ENCODE results near the gene KCNH1.

The KCNH1 gene

GRCh38 chr1:210770396-210770984 lies 363.5 kb downstream of the KCNH1 start:
- Histone ChIP-seq H3K4me3 (ENCODE audit: low read depth in 1 of 2, low read length in 2 of 2) (no peak overlapping the region), H3K27me3 (ENCODE audit: control insufficient read depth in 1 of 2, insufficient read depth in 2 of 2, low read length in 2 of 2) (no peaks in the 10 kb centered on the region), H3K36me3 (ENCODE audit: insufficient read depth, low read length) (no peaks in the 10 kb centered on the region), H3K27ac (ENCODE audit: low read depth, low read length) (no peak overlapping the region), H3K9ac (ENCODE audit: low read length) (no peak overlapping the region), H3K9me3 (ENCODE audit: low read length) (no peaks in the 10 kb centered on the region), H3K4me1 (ENCODE audit: insufficient read depth, low read length) (no peaks in the 10 kb centered on the region)

GRCh38 chr1:210769473-210769872 lies 364.5 kb downstream of the KCNH1 start:
- H3K27ac ChIP-seq (ENCODE audit: low read depth, low read length): no peak overlapping the region
- H3K36me3 ChIP-seq (ENCODE audit: insufficient read depth, low read length): no peaks in the 10 kb centered on the region
- no peak overlapping the region for H3K9ac ChIP-seq (ENCODE audit: low read length)

GRCh38 chr1:210764536-210764935 lies 369.4 kb downstream of the KCNH1 start:
- Histone ChIP-seq H3K4me3 (ENCODE audit: low read depth in 1 of 2, low read length in 2 of 2) (no peak overlapping the region), H3K4me1 (ENCODE audit: insufficient read depth, low read length) (no peaks in the 10 kb centered on the region), H3K27me3 (ENCODE audit: control insufficient read depth in 1 of 2, insufficient read depth in 2 of 2, low read length in 2 of 2) (no peaks in the 10 kb centered on the region), H3K36me3 (ENCODE audit: insufficient read depth, low read length) (no peaks in the 10 kb centered on the region), H3K9me3 (ENCODE audit: low read length) (no peaks in the 10 kb centered on the region), H3K9ac (ENCODE audit: low read length) (no peak overlapping the region), H3K27ac (ENCODE audit: low read depth, low read length) (no peak overlapping the region)

More at GRCh38 chr1:210769473-210769872, 364.5 kb downstream of the KCNH1 start:
- no peaks in the 10 kb centered on the region for H3K4me1 ChIP-seq (ENCODE audit: insufficient read depth, low read length)
- H3K4me3 ChIP-seq (ENCODE audit: low read depth in 1 of 2, low read length in 2 of 2): no peak overlapping the region
- H3K9me3 ChIP-seq (ENCODE audit: low read length): no peaks in the 10 kb centered on the region
- H3K27me3 ChIP-seq (ENCODE audit: control insufficient read depth in 1 of 2, insufficient read depth in 2 of 2, low read length in 2 of 2): no peaks in the 10 kb centered on the region

GRCh38 chr1:210758761-210759160 lies 375.2 kb downstream of the KCNH1 start:
- Histone ChIP-seq H3K4me3 (ENCODE audit: low read depth in 1 of 2, low read length in 2 of 2) (no peak overlapping the region), H3K27me3 (ENCODE audit: control insufficient read depth in 1 of 2, insufficient read depth in 2 of 2, low read length in 2 of 2) (no peaks in the 10 kb centered on the region), H3K4me1 (ENCODE audit: insufficient read depth, low read length) (no peaks in the 10 kb centered on the region), H3K27ac (ENCODE audit: low read depth, low read length) (no peak overlapping the region), H3K36me3 (ENCODE audit: insufficient read depth, low read length) (no peaks in the 10 kb centered on the region), H3K9ac (ENCODE audit: low read length) (no peak overlapping the region), H3K9me3 (ENCODE audit: low read length) (no peaks in the 10 kb centered on the region)

GRCh38 chr1:210758261-210758660 lies 375.7 kb downstream of the KCNH1 start:
- H3K36me3 ChIP-seq (ENCODE audit: insufficient read depth, low read length): no peaks in the 10 kb centered on the region
- H3K9ac ChIP-seq (ENCODE audit: low read length): no peak overlapping the region
- H3K4me3 ChIP-seq (ENCODE audit: low read depth in 1 of 2, low read length in 2 of 2): no peak overlapping the region
- no peaks in the 10 kb centered on the region for H3K27me3 ChIP-seq (ENCODE audit: control insufficient read depth in 1 of 2, insufficient read depth in 2 of 2, low read length in 2 of 2)
- H3K27ac ChIP-seq (ENCODE audit: low read depth, low read length): no peak overlapping the region
- H3K9me3 ChIP-seq (ENCODE audit: low read length): no peaks in the 10 kb centered on the region
- H3K4me1 ChIP-seq (ENCODE audit: insufficient read depth, low read length): no peaks in the 10 kb centered on the region

- H3K9ac ChIP-seq (ENCODE audit: low read length): no peak overlapping the region
These were observed 376.3 kb downstream of the KCNH1 start for GRCh38 chr1:210757677-210758076.

GRCh38 chr1:210755991-210756659 lies 377.8 kb downstream of the KCNH1 start:
- no peaks in the 10 kb centered on the region for H3K9me3 ChIP-seq (ENCODE audit: low read length)
- H3K36me3 ChIP-seq (ENCODE audit: insufficient read depth, low read length): no peaks in the 10 kb centered on the region
- no peaks in the 10 kb centered on the region for H3K4me1 ChIP-seq (ENCODE audit: insufficient read depth, low read length)
- no peak overlapping the region for H3K4me3 ChIP-seq (ENCODE audit: low read depth in 1 of 2, low read length in 2 of 2)
- no peak overlapping the region for H3K9ac ChIP-seq (ENCODE audit: low read length)
- H3K27ac ChIP-seq (ENCODE audit: low read depth, low read length): no peak overlapping the region
- no peaks in the 10 kb centered on the region for H3K27me3 ChIP-seq (ENCODE audit: control insufficient read depth in 1 of 2, insufficient read depth in 2 of 2, low read length in 2 of 2)

More at GRCh38 chr1:210757677-210758076, 376.3 kb downstream of the KCNH1 start:
- Histone ChIP-seq H3K4me3 (ENCODE audit: low read depth in 1 of 2, low read length in 2 of 2) (no peak overlapping the region), H3K27me3 (ENCODE audit: control insufficient read depth in 1 of 2, insufficient read depth in 2 of 2, low read length in 2 of 2) (no peaks in the 10 kb centered on the region), H3K27ac (ENCODE audit: low read depth, low read length) (no peak overlapping the region), H3K4me1 (ENCODE audit: insufficient read depth, low read length) (no peaks in the 10 kb centered on the region), H3K9me3 (ENCODE audit: low read length) (no peaks in the 10 kb centered on the region), H3K36me3 (ENCODE audit: insufficient read depth, low read length) (no peaks in the 10 kb centered on the region)

- Histone ChIP-seq H3K9me3 (ENCODE audit: low read length) (no peaks in the 10 kb centered on the region), H3K36me3 (ENCODE audit: insufficient read depth, low read length) (no peaks in the 10 kb centered on the region), H3K4me1 (ENCODE audit: insufficient read depth, low read length) (no peaks in the 10 kb centered on the region), H3K9ac (ENCODE audit: low read length) (no peak overlapping the region), H3K27me3 (ENCODE audit: control insufficient read depth in 1 of 2, insufficient read depth in 2 of 2, low read length in 2 of 2) (no peaks in the 10 kb centered on the region), H3K27ac (ENCODE audit: low read depth, low read length) (no peak overlapping the region), H3K4me3 (ENCODE audit: low read depth in 1 of 2, low read length in 2 of 2) (no peak overlapping the region)
These were observed 378.9 kb downstream of the KCNH1 start for GRCh38 chr1:210754878-210755665.

GRCh38 chr1:210751911-210752310 lies 382.0 kb downstream of the KCNH1 start:
- H3K9me3 ChIP-seq (ENCODE audit: low read length): no peaks in the 10 kb centered on the region

GRCh38 chr1:210750468-210750867 lies 383.5 kb downstream of the KCNH1 start:
- Histone ChIP-seq H3K4me3 (ENCODE audit: low read depth in 1 of 2, low read length in 2 of 2) (no peak overlapping the region), H3K9me3 (ENCODE audit: low read length) (no peaks in the 10 kb centered on the region), H3K9ac (ENCODE audit: low read length) (no peak overlapping the region), H3K27ac (ENCODE audit: low read depth, low read length) (no peak overlapping the region), H3K4me1 (ENCODE audit: insufficient read depth, low read length) (no peaks in the 10 kb centered on the region), H3K27me3 (ENCODE audit: control insufficient read depth in 1 of 2, insufficient read depth in 2 of 2, low read length in 2 of 2) (no peaks in the 10 kb centered on the region), H3K36me3 (ENCODE audit: insufficient read depth, low read length) (no peaks in the 10 kb centered on the region)

More at GRCh38 chr1:210751911-210752310, 382.0 kb downstream of the KCNH1 start:
- H3K27ac ChIP-seq (ENCODE audit: low read depth, low read length): no peak overlapping the region
- H3K36me3 ChIP-seq (ENCODE audit: insufficient read depth, low read length): no peaks in the 10 kb centered on the region
- no peak overlapping the region for H3K4me3 ChIP-seq (ENCODE audit: low read depth in 1 of 2, low read length in 2 of 2)
- H3K9ac ChIP-seq (ENCODE audit: low read length): no peak overlapping the region
- no peaks in the 10 kb centered on the region for H3K4me1 ChIP-seq (ENCODE audit: insufficient read depth, low read length)
- no peaks in the 10 kb centered on the region for H3K27me3 ChIP-seq (ENCODE audit: control insufficient read depth in 1 of 2, insufficient read depth in 2 of 2, low read length in 2 of 2)

- H3K4me1 ChIP-seq (ENCODE audit: insufficient read depth, low read length): no peaks in the 10 kb centered on the region
- H3K27ac ChIP-seq (ENCODE audit: low read depth, low read length): no peak overlapping the region
- no peaks in the 10 kb centered on the region for H3K27me3 ChIP-seq (ENCODE audit: control insufficient read depth in 1 of 2, insufficient read depth in 2 of 2, low read length in 2 of 2)
- no peaks in the 10 kb centered on the region for H3K9me3 ChIP-seq (ENCODE audit: low read length)
- no peaks in the 10 kb centered on the region for H3K36me3 ChIP-seq (ENCODE audit: insufficient read depth, low read length)
- H3K4me3 ChIP-seq (ENCODE audit: low read depth in 1 of 2, low read length in 2 of 2): no peak overlapping the region
- H3K9ac ChIP-seq (ENCODE audit: low read length): no peak overlapping the region
These were observed 385.2 kb downstream of the KCNH1 start for GRCh38 chr1:210748796-210749195.
